Effector memory CD8-positive, alpha-beta T cell (primary cell): ENCODE data around the gene GCH1.
A peak's percentile ranks its signal among the peaks of the same experiment; 100 is the strongest.
"Not testable (repeated sequence)": the region's sequence is repeated elsewhere in the genome, so short reads cannot be mapped to it uniquely, and the experiment has no call there.

Source experiments
- ATAC-seq: fragments of 150-1000 bp; cut with Tn5 transposase; replicated peaks from 2 replicates; pipeline ENCODE4 v1.10.0; 2021; ENCODE audit warnings: mild to moderate bottlenecking, moderate library complexity
- DNase-seq, 3 experiments: peaks; one replicate each; pipeline ENCODE4 v3.0.0; 2021
- H3K27ac Mint-ChIP-seq, 2 donors: one replicate each; pipeline ENCODE4 v1.8.0; 2022; ENCODE audit warnings: mild to moderate bottlenecking in 2 of 2, mixed read lengths in 2 of 2, moderate library complexity in 2 of 2
- H3K27me3 Mint-ChIP-seq, 2 donors: one replicate each; pipeline ENCODE4 v1.8.0; 2022; ENCODE audit warnings: mixed read lengths in 2 of 2
- H3K36me3 Mint-ChIP-seq: one replicate; pipeline ENCODE4 v1.8.0; 2022; ENCODE audit warnings: mild to moderate bottlenecking, moderate library complexity, mixed read lengths; ENCODE audit not compliant: insufficient read depth
- H3K4me1 Mint-ChIP-seq, 2 donors: one replicate each; pipeline ENCODE4 v1.8.0; 2022; ENCODE audit warnings: low read depth in 2 of 2, mixed read lengths in 2 of 2
- H3K4me3 Mint-ChIP-seq, 2 donors: one replicate each; pipeline ENCODE4 v1.8.0; 2022; ENCODE audit warnings: mild to moderate bottlenecking in 2 of 2, mixed read lengths in 2 of 2, moderate library complexity in 2 of 2
- H3K9me3 Mint-ChIP-seq, 2 donors: one replicate each; pipeline ENCODE4 v1.8.0; 2022; ENCODE audit warnings: mixed read lengths in 2 of 2

The GCH1 gene

GRCh38 chr14:54927551-54927950, 24.9 kb upstream of the GCH1 start:
- ATAC-seq = no peak
- Mint-ChIP-seq H3K36me3 (no peaks in the 10 kb centered on the region), H3K27ac (no peak overlapping the region), H3K4me3 (no peak overlapping the region), H3K27me3 (peaks cover 0 to 18% of the 10 kb centered on the region in 2 donors), H3K9me3 (no peaks in the 10 kb centered on the region), H3K4me1 (no peaks in the 10 kb centered on the region)
- no peak for DNase-seq

- ATAC-seq, H3K9me3 Mint-ChIP-seq, H3K27ac Mint-ChIP-seq, DNase-seq, H3K4me3 Mint-ChIP-seq, H3K4me1 Mint-ChIP-seq, H3K36me3 Mint-ChIP-seq: not testable (repeated sequence)
- peaks cover 0 to 18% of the 10 kb centered on the region in 2 donors for H3K27me3 Mint-ChIP-seq
Observed at GRCh38 chr14:54926570-54926969, 23.9 kb upstream of the GCH1 start.

- no peaks in the 10 kb centered on the region for H3K4me1 Mint-ChIP-seq
- H3K4me3 Mint-ChIP-seq = no peak overlapping the region
- no peaks in the 10 kb centered on the region for H3K9me3 Mint-ChIP-seq
- ATAC-seq (no peak), DNase-seq (no peak)
- H3K27ac Mint-ChIP-seq = no peak overlapping the region
- no peaks in the 10 kb centered on the region for H3K36me3 Mint-ChIP-seq
- H3K27me3 Mint-ChIP-seq = peaks cover 0 to 18% of the 10 kb centered on the region in 2 donors
Observed at GRCh38 chr14:54922598-54922997, 20.0 kb upstream of the GCH1 start.

- Mint-ChIP-seq H3K27ac (no peak overlapping the region), H3K4me3 (no peak overlapping the region), H3K27me3 (peaks cover 0 to 8% of the 10 kb centered on the region in 2 donors), H3K36me3 (no peaks in the 10 kb centered on the region), H3K9me3 (no peaks in the 10 kb centered on the region), H3K4me1 (no peaks in the 10 kb centered on the region)
- no peak for ATAC-seq
- DNase-seq = no peak
Observed at GRCh38 chr14:54920052-54920451, 17.4 kb upstream of the GCH1 start.

GRCh38 chr14:54919330-54919729, 16.7 kb upstream of the GCH1 start:
- no peak for DNase-seq
- Mint-ChIP-seq H3K9me3 (no peaks in the 10 kb centered on the region), H3K4me1 (no peaks in the 10 kb centered on the region)

GRCh38 chr14:54918427-54918826, 15.8 kb upstream of the GCH1 start:
- Mint-ChIP-seq H3K9me3 (no peaks in the 10 kb centered on the region), H3K4me1 (no peaks in the 10 kb centered on the region), H3K4me3 (no peak overlapping the region), H3K27ac (no peak overlapping the region), H3K27me3 (no peaks in the 10 kb centered on the region), H3K36me3 (no peaks in the 10 kb centered on the region)
- no peak for DNase-seq
- no peak for ATAC-seq

More at GRCh38 chr14:54919330-54919729, 16.7 kb upstream of the GCH1 start:
- no peaks in the 10 kb centered on the region for H3K36me3 Mint-ChIP-seq
- H3K27me3 Mint-ChIP-seq = peaks cover 0 to under 1% of the 10 kb centered on the region in 2 donors
- ATAC-seq = no peak
- H3K4me3 Mint-ChIP-seq = no peak overlapping the region
- H3K27ac Mint-ChIP-seq = no peak overlapping the region

- DNase-seq (no peak), ATAC-seq (no peak)
- H3K4me3 Mint-ChIP-seq = no peak overlapping the region
- H3K36me3 Mint-ChIP-seq = no peaks in the 10 kb centered on the region
- no peak overlapping the region for H3K27ac Mint-ChIP-seq
- H3K27me3 Mint-ChIP-seq = no peaks in the 10 kb centered on the region
- H3K4me1 Mint-ChIP-seq = no peaks in the 10 kb centered on the region
- no peaks in the 10 kb centered on the region for H3K9me3 Mint-ChIP-seq
Observed at GRCh38 chr14:54916101-54916500, 13.5 kb upstream of the GCH1 start.

GRCh38 chr14:54909817-54910558, 7.4 kb upstream of the GCH1 start:
- Mint-ChIP-seq H3K27me3 (no peaks in the 10 kb centered on the region), H3K4me1 (peaks cover 8 to 9% of the 10 kb centered on the region in 2 donors), H3K9me3 (no peaks in the 10 kb centered on the region), H3K4me3 (peak overlapping the region in 1 of 2 donors; percentile 19), H3K27ac (no peak overlapping the region), H3K36me3 (no peaks in the 10 kb centered on the region)
- no peak for ATAC-seq
- no peak for DNase-seq

GRCh38 chr14:54908973-54909372, 6.3 kb upstream of the GCH1 start:
- H3K27ac Mint-ChIP-seq = peak overlapping the region in 1 of 2 donors; percentile 59
- not testable (repeated sequence) for DNase-seq, H3K4me3 Mint-ChIP-seq, H3K36me3 Mint-ChIP-seq, H3K27me3 Mint-ChIP-seq, H3K9me3 Mint-ChIP-seq, ATAC-seq, H3K4me1 Mint-ChIP-seq

GRCh38 chr14:54908190-54908589, 5.6 kb upstream of the GCH1 start:
- Mint-ChIP-seq H3K4me3 (peak overlapping the region; percentile 57 to 66), H3K9me3 (no peaks in the 10 kb centered on the region), H3K36me3 (peaks cover 1% of the 10 kb centered on the region), H3K4me1 (peaks cover 8 to 9% of the 10 kb centered on the region in 2 donors), H3K27me3 (no peaks in the 10 kb centered on the region), H3K27ac (peak overlapping the region; percentile 16 to 59)
- DNase-seq (no peak), ATAC-seq (peak; percentile 72)

GRCh38 chr14:54906075-54906474, 3.4 kb upstream of the GCH1 start:
- no peak for DNase-seq
- no peak overlapping the region for H3K4me3 Mint-ChIP-seq
- no peak for ATAC-seq
- no peaks in the 10 kb centered on the region for H3K27me3 Mint-ChIP-seq
- no peak overlapping the region for H3K27ac Mint-ChIP-seq
- peaks cover 21% of the 10 kb centered on the region for H3K36me3 Mint-ChIP-seq
- H3K4me1 Mint-ChIP-seq = peaks cover 8 to 9% of the 10 kb centered on the region in 2 donors
- H3K9me3 Mint-ChIP-seq = no peaks in the 10 kb centered on the region

- peak overlapping the region; percentile 83 to 90 for H3K27ac Mint-ChIP-seq
- ATAC-seq (peak; percentile 70), DNase-seq (peak; percentile 77 to 80 (median 78))
- peaks cover 32% of the 10 kb centered on the region for H3K36me3 Mint-ChIP-seq
- no peaks in the 10 kb centered on the region for H3K27me3 Mint-ChIP-seq
- peak overlapping the region; percentile 83 to 88 for H3K4me3 Mint-ChIP-seq
- H3K9me3 Mint-ChIP-seq = no peaks in the 10 kb centered on the region
- peaks cover 11 to 21% of the 10 kb centered on the region in 2 donors for H3K4me1 Mint-ChIP-seq
Observed at GRCh38 chr14:54902143-54902520, 494 bp downstream of the GCH1 start.

GRCh38 chr14:54901380-54902142, 1.1 kb downstream of the GCH1 start:
- H3K4me3 Mint-ChIP-seq = peak overlapping the region; percentile 83 to 88
- peaks cover 37% of the 10 kb centered on the region for H3K36me3 Mint-ChIP-seq
- peak overlapping the region; percentile 83 to 90 for H3K27ac Mint-ChIP-seq
- ATAC-seq = no peak
- H3K4me1 Mint-ChIP-seq = peaks cover 11 to 21% of the 10 kb centered on the region in 2 donors
- no peaks in the 10 kb centered on the region for H3K27me3 Mint-ChIP-seq
- no peaks in the 10 kb centered on the region for H3K9me3 Mint-ChIP-seq
- DNase-seq = peak in 1 of 3 experiments; percentile 9

GRCh38 chr14:54899573-54899972, 3.1 kb downstream of the GCH1 start:
- peaks cover 43% of the 10 kb centered on the region for H3K36me3 Mint-ChIP-seq
- DNase-seq (no peak), ATAC-seq (no peak)
- H3K27ac Mint-ChIP-seq = peak overlapping the region in 1 of 2 donors; percentile 65
- H3K27me3 Mint-ChIP-seq = no peaks in the 10 kb centered on the region
- peak overlapping the region in 1 of 2 donors; percentile 88 for H3K4me3 Mint-ChIP-seq
- H3K9me3 Mint-ChIP-seq = no peaks in the 10 kb centered on the region
- H3K4me1 Mint-ChIP-seq = peaks cover 22 to 32% of the 10 kb centered on the region in 2 donors
